HepG2 (cell line): Measurements from ENCODE around the gene PAPOLA.

Source experiments
- BCL6 ChIP-seq: IDR thresholded peaks from 2 replicates; pipeline ENCODE4 v1.6.1; 2016; ENCODE audit warnings: missing genetic modification reagents, missing compliant biosample characterization
- GABPA ChIP-seq, 2 experiments: IDR thresholded peaks; 2 replicates each; pipeline ENCODE4 v1.6.1; 2011 to 2016; ENCODE audit warnings: low read depth in 2 of 2, low read length in 1 of 2, missing biosample characterization in 1 of 2, missing genetic modification characterization in 1 of 2
- IKZF1 ChIP-seq: fragments of 450-650 bp; IDR thresholded peaks from 2 replicates; pipeline ENCODE4 v1.7.1; 2016
- SRF ChIP-seq: IDR thresholded peaks from 2 replicates; pipeline ENCODE4 v1.6.1; 2011; ENCODE audit warnings: mild to moderate bottlenecking, low read depth, low read length, moderate library complexity
- TF ChIP-seq, protein P1 (sequence below), 2 experiments: IDR thresholded peaks; 2 replicates each; pipeline ENCODE4 v1.6.1; 2011 to 2012; ENCODE audit warnings: low read length in 2 of 2, borderline replicate concordance in 1 of 2, low read depth in 1 of 2, mild to moderate bottlenecking in 1 of 2, moderate library complexity in 1 of 2
- TF ChIP-seq, protein P2 (sequence below): IDR thresholded peaks from 2 replicates; pipeline ENCODE4 v1.4.0; 2020; ENCODE audit warnings: mild to moderate bottlenecking, missing genetic modification reagents

DNA sequence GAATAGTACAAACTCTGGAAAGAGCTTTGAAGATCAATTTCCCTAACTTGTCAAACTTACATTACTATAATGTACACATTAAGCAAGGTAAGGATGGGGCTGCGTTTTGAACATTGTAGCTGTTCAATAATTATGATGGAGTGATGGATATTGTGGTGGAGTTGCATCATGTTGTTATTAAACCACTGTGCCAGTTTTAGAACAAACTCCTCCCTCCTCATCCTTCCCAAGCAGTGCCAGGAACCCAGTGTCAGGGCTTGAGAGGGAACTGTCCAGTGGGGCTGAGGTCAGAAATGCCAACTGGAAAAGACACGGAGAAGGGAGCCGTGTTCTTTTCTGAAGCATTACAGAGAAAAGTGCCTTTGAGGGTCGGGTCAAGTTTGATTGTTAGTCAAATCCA is 31.9 kb upstream of the PAPOLA start:
- TF ChIP-seq GABPA (IDR thresholded peaks at IDR 0.05; ENCODE audit: low read depth, low read length) (no peak), GABPA (CRISPR knock-in tag; IDR thresholded peaks at IDR 0.05; ENCODE audit: low read depth) (no peak), SRF (no peak), BCL6 (CRISPR knock-in tag) (no peak), IKZF1 (no peak)
- TF ChIP-seq, protein P1, sequence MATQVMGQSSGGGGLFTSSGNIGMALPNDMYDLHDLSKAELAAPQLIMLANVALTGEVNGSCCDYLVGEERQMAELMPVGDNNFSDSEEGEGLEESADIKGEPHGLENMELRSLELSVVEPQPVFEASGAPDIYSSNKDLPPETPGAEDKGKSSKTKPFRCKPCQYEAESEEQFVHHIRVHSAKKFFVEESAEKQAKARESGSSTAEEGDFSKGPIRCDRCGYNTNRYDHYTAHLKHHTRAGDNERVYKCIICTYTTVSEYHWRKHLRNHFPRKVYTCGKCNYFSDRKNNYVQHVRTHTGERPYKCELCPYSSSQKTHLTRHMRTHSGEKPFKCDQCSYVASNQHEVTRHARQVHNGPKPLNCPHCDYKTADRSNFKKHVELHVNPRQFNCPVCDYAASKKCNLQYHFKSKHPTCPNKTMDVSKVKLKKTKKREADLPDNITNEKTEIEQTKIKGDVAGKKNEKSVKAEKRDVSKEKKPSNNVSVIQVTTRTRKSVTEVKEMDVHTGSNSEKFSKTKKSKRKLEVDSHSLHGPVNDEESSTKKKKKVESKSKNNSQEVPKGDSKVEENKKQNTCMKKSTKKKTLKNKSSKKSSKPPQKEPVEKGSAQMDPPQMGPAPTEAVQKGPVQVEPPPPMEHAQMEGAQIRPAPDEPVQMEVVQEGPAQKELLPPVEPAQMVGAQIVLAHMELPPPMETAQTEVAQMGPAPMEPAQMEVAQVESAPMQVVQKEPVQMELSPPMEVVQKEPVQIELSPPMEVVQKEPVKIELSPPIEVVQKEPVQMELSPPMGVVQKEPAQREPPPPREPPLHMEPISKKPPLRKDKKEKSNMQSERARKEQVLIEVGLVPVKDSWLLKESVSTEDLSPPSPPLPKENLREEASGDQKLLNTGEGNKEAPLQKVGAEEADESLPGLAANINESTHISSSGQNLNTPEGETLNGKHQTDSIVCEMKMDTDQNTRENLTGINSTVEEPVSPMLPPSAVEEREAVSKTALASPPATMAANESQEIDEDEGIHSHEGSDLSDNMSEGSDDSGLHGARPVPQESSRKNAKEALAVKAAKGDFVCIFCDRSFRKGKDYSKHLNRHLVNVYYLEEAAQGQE (IDR thresholded peaks at IDR 0.05; ENCODE audit: borderline replicate concordance in 1 of 2, low read depth in 1 of 2, low read length in 2 of 2) = no peak
- TF ChIP-seq, protein P2, sequence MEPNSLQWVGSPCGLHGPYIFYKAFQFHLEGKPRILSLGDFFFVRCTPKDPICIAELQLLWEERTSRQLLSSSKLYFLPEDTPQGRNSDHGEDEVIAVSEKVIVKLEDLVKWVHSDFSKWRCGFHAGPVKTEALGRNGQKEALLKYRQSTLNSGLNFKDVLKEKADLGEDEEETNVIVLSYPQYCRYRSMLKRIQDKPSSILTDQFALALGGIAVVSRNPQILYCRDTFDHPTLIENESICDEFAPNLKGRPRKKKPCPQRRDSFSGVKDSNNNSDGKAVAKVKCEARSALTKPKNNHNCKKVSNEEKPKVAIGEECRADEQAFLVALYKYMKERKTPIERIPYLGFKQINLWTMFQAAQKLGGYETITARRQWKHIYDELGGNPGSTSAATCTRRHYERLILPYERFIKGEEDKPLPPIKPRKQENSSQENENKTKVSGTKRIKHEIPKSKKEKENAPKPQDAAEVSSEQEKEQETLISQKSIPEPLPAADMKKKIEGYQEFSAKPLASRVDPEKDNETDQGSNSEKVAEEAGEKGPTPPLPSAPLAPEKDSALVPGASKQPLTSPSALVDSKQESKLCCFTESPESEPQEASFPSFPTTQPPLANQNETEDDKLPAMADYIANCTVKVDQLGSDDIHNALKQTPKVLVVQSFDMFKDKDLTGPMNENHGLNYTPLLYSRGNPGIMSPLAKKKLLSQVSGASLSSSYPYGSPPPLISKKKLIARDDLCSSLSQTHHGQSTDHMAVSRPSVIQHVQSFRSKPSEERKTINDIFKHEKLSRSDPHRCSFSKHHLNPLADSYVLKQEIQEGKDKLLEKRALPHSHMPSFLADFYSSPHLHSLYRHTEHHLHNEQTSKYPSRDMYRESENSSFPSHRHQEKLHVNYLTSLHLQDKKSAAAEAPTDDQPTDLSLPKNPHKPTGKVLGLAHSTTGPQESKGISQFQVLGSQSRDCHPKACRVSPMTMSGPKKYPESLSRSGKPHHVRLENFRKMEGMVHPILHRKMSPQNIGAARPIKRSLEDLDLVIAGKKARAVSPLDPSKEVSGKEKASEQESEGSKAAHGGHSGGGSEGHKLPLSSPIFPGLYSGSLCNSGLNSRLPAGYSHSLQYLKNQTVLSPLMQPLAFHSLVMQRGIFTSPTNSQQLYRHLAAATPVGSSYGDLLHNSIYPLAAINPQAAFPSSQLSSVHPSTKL (CRISPR knock-in tag) = no peak
